PC-3 (cell line): ENCODE results near the gene GIPC3.

Source experiments
- EZH2 ChIP-seq: fragments of 300-600 bp; sonication (generic); IDR thresholded peaks from one replicate; pipeline ENCODE4 v1.6.1; 2017; ENCODE audit warnings: antibody characterized with exemption, mild to moderate bottlenecking, low read length; ENCODE audit not compliant: unreplicated experiment
- EZH2phosphoT487 ChIP-seq: fragments of 300-600 bp; sonication (generic); IDR thresholded peaks from 2 replicates; pipeline ENCODE4 v1.6.1; 2018; ENCODE audit warnings: mild to moderate bottlenecking, antibody characterized with exemption, low read length, borderline replicate concordance
- TF ChIP-seq, protein P1 (sequence below): fragments of 300-600 bp; sonication (generic); conservative IDR thresholded peaks from 2 replicates; pipeline ENCODE4 v1.5.1; 2017; ENCODE audit warnings: antibody characterized with exemption, low read depth, mild to moderate bottlenecking, low read length

DNA sequence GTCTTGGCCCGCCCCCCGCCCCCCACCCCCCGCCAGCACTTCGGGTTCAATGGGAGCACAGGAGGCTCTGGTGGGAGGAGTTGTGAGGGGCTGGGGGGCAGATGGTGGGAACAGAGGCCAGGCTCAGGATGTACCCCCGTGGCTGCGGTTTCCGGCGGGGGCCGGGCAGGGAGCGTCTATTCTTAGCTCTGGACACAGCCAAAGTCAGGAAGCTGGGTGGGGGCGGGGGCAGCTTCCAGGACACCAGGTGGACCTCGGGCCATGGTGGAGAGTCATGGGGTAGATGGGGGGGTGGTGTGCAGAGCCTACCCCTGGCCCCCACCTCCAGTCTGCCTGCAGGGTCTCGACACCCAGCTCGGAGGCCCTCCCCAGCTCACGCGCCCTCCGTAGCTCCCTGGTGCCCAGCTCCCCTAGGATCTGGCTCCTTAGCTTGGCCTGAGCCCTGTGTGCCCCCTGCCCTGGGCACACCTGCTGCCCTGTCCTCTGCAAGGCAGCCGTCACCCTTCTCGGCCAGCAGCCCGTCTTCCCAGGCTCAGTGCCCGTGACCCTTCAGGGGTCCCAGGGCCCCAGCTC is 23.6 kb downstream of the GIPC3 start:
- TF ChIP-seq, protein P1, sequence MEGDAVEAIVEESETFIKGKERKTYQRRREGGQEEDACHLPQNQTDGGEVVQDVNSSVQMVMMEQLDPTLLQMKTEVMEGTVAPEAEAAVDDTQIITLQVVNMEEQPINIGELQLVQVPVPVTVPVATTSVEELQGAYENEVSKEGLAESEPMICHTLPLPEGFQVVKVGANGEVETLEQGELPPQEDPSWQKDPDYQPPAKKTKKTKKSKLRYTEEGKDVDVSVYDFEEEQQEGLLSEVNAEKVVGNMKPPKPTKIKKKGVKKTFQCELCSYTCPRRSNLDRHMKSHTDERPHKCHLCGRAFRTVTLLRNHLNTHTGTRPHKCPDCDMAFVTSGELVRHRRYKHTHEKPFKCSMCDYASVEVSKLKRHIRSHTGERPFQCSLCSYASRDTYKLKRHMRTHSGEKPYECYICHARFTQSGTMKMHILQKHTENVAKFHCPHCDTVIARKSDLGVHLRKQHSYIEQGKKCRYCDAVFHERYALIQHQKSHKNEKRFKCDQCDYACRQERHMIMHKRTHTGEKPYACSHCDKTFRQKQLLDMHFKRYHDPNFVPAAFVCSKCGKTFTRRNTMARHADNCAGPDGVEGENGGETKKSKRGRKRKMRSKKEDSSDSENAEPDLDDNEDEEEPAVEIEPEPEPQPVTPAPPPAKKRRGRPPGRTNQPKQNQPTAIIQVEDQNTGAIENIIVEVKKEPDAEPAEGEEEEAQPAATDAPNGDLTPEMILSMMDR: no peak
- TF ChIP-seq EZH2phosphoT487: no peak
- TF ChIP-seq EZH2: no peak
